GM13977 (cell line): ENCODE results near the gene UNC93B1.
"Not testable (repeated sequence)": the region's sequence is repeated elsewhere in the genome, so short reads cannot be mapped to it uniquely, and the experiment has no call there.

Source experiments
- DNase-seq: peaks from one replicate; pipeline ENCODE4 v3.0.0; 2012; ENCODE audit warnings: low spot score
- CTCF ChIP-seq: IDR thresholded peaks from 2 replicates; pipeline ENCODE4 v1.5.1; 2012; ENCODE audit warnings: mild to moderate bottlenecking, control low read depth; ENCODE audit not compliant: insufficient read depth; ENCODE audit errors: extremely low read depth, missing control alignments
- in situ Hi-C: fragments of 300-500 bp; cut with MboI; formaldehyde crosslinking; loops from one replicate; pipeline ENCODE4 v1.12.0; 2022; ENCODE audit warnings: low sequenced_read_pairs, low pct_unique_long_range_greater_than_20kb, mixed read lengths, inconsistent platforms; ENCODE audit not compliant: unreplicated experiment

UNC93B1 gene

GRCh38 chr11:67983951-67984350 lies 19.9 kb downstream of the UNC93B1 start:
- no peak for DNase-seq
- in situ Hi-C loops = no loop called here
- no peak for TF ChIP-seq CTCF

GRCh38 chr11:67982255-67982857 lies 21.5 kb downstream of the UNC93B1 start:
- in situ Hi-C loops, DNase-seq: not testable (repeated sequence)

DNA sequence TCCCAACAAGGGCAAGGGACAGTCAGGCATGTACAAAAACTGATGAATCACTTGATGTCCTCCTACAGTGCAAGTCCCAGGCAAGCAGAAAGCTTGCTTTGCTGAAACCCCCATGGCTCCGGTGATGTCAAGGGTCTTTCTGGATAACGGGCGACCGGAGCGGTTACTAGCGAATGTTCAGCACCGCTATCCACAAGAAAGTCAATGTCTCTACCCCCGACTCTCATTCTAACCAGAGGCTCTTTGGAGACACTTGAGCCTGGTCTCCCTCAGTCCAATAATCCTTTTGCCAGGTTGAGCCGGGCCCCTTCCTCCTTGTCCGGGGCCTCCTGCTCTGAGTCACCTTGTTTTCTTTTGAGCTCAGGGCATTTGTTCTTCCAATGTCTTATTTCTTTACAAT lies 22.7 kb downstream of the UNC93B1 start:
- in situ Hi-C loops, DNase-seq: not testable (repeated sequence)

GRCh38 chr11:67978766-67979418 lies 25.0 kb downstream of the UNC93B1 start:
- in situ Hi-C loops, DNase-seq: not testable (repeated sequence)

- in situ Hi-C loops = loop anchor here (25.0 kb wide), 1 partner anchor 112 kb away; no protein-coding TSS in a partner anchor
- not testable (repeated sequence) for DNase-seq
Observed at GRCh38 chr11:67974746-67975145, 29.2 kb downstream of the UNC93B1 start.

GRCh38 chr11:67965830-67966348 lies 38.0 kb downstream of the UNC93B1 start:
- in situ Hi-C loops = loop anchor here (25.0 kb wide), 1 partner anchor 104 kb away; no protein-coding TSS in a partner anchor
- DNase-seq = not testable (repeated sequence)

- in situ Hi-C loops = loop anchor here (25.0 kb wide), 1 partner anchor 102 kb away; no protein-coding TSS in a partner anchor
- DNase-seq = not testable (repeated sequence)
Observed at GRCh38 chr11:67964746-67965145, 39.2 kb downstream of the UNC93B1 start.

DNA sequence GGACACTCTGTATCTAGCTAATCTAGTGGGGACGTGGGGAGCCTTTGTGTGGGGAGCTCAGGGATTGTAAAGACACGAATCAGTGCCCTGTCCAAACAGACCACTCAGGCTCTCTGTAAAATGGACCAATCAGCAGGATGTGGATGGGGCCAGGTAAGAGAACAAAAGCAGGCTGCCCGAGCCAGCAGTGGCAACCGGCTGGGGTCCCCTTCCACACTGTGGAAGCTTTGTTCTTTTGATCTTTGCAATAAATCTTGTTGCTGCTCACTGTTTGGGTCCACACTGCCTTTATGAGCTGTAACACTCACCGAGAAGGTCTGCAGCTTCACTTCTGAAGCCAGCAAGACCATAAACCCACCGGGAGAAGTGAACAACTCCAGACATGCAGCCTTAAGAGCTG lies 40.0 kb downstream of the UNC93B1 start:
- not testable (repeated sequence) for DNase-seq
- in situ Hi-C loops = loop anchor here (25.0 kb wide), 1 partner anchor 102 kb away; no protein-coding TSS in a partner anchor

- not testable (repeated sequence) for DNase-seq
- in situ Hi-C loops = loop anchor here (25.0 kb wide), 1 partner anchor 101 kb away; no protein-coding TSS in a partner anchor
Observed at GRCh38 chr11:67963217-67963616, 40.7 kb downstream of the UNC93B1 start.

DNA sequence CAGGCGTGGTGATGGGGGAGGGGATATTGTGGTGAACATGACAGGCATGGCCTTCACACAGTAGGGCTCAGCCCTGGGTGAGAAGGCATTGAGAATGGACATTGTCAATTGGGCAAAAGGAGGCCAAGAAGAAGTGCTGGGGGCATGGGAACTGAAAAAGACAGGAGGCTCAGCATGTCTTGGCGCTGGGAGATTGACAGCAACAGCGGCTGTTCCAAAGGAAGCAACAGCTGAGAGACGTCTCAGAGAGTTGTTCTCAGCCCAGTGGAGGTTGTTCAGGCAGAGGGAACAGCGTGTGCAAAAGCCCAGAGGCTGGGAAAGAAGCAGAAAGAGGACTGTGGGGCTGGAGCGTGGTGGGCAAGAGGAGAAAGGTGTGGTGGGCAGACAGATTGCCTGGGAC lies 47.7 kb downstream of the UNC93B1 start:
- in situ Hi-C loops = loop anchor here (25.0 kb wide), 1 partner anchor 94 kb away; no protein-coding TSS in a partner anchor
- DNase-seq = not testable (repeated sequence)

DNA sequence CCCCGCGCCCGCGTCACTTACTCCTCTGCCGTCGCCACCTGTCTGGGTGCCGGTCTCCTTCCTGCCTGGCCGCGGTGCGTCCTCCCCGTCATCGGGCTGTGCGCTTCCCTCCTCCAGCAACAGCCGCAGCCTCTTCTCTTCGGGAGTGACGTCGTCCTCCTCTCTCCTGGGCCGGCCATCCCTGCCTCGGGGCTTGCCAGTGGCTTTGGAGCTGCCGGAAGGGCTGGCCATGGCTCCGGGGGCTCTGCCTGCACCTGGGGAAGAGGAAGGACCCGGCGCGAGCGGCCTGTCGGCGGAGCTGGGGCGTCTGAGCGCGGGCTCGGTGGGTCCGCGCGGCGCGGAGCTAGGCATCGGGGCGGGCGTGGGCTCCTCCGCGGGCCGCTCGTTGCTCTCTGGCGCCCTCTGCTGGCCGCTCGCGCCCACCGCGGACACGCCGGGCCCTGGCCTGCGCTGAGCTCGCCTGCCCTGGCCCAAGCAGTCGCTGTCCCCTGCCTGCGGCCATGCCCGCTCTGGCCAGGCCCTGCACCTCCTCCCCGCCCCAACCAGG lies 48.4 kb downstream of the UNC93B1 start:
- in situ Hi-C loops = loop anchor here (25.0 kb wide), 1 partner anchor 93 kb away; no protein-coding TSS in a partner anchor
- peak; percentile 89 for TF ChIP-seq CTCF
- DNase-seq = peak; percentile 89

DNA sequence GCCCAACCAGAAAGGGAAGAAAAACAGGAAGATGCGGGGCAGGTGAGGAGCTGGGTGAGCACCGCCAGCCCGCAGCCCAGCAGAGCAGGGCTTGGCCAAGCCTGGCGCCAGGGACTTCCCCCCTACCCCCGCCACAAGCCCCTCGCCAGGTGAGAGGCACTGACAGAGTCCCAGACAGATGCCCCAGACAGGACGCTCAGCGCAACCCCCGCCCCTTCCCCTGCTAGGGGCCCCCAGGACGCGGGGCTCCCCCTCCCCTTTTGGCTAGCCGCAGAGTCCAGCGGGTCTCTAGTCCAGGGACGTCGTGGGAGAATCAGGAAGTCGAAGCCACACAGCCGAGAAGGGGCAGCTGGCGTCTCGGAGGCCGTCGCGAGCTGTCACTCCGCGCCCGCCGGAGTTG lies 48.9 kb downstream of the UNC93B1 start:
- in situ Hi-C loops = loop anchor here (25.0 kb wide), 1 partner anchor 93 kb away; no protein-coding TSS in a partner anchor
- DNase-seq = not testable (repeated sequence)

DNA sequence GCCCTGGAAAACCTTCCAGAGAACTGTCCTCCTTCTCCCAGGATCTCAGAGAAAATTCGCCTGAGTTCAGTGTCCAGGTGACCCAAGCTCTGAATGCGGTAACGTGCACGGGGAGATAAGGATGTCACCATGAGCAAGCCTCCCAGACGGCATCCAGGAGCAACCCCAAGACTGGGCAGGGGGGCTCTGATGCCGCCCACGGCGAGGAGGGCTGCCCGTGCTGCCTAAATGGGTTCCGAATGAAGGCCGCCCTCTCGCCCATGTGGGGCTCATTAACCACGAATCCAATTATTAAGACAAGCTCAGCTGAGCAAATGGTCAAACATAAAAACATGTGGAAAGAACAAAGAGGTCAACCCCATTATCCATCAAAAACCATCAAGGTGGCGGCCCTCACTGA lies 49.6 kb downstream of the UNC93B1 start:
- not testable (repeated sequence) for DNase-seq
- in situ Hi-C loops = loop anchor here (25.0 kb wide), 1 partner anchor 92 kb away; no protein-coding TSS in a partner anchor

DNA sequence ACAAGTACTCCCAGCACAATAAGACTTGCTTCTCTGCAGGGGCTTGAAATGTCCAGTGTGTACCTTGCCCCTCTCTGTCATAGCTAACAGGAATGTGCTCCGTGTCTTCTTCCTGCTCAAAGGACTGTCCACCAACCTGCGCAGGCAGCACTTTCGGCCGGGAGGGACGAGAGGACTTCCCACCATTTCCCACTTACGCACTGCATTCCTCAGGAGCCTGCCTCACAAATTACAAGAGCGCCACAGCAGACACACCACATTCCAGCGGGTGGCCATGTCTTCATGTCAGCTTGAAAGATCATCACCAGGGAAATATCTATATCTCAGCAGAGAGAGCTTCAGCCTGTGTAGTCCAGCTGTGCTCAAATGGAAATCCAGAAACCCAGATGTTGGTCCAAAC lies 53.2 kb downstream of the UNC93B1 start:
- DNase-seq = not testable (repeated sequence)
- in situ Hi-C loops = loop anchor here (25.0 kb wide), 1 partner anchor 88 kb away; no protein-coding TSS in a partner anchor

DNA sequence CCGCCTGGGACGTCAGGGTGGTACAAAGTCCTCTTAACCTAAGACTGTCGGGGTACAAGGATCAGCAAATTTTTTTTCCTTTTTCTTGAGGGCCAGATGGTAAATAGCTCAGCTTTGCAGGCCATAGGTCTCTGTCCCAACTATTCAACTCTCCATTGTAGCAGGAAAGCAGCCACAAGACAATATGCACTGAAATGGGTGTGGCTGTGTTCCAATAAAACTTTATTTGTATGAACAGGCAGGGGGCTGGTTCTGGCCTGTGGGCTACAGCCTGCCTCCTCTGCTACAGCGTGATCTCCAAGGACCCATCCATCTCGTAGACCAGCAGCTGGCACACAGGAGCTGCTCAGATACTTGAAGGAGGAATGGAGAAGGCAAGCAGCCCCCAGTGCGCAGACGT lies 56.1 kb downstream of the UNC93B1 start:
- in situ Hi-C loops, DNase-seq: not testable (repeated sequence)
